22Rv1 (cell line): ENCODE results near the gene RCL1.

Experiments
- H3K27ac ChIP-seq: fragments of 450-650 bp; 2 replicates; pipeline ENCODE4 v1.5.1; 2017
- ZFX ChIP-seq: fragments of 450-650 bp; IDR thresholded peaks from 2 replicates; pipeline ENCODE4 v1.6.1; 2017; ENCODE audit warnings: antibody characterized with exemption, borderline replicate concordance
- TF ChIP-seq, protein P1 (sequence below): fragments of 450-650 bp; IDR thresholded peaks from 2 replicates; pipeline ENCODE4 v1.5.1; 2017; ENCODE audit warnings: mild to moderate bottlenecking

The RCL1 gene

GRCh38 chr9:4860383-4860782 is 67.6 kb downstream of the RCL1 start:
- H3K27ac ChIP-seq, result no peak overlapping the region
- TF ChIP-seq, protein P1, sequence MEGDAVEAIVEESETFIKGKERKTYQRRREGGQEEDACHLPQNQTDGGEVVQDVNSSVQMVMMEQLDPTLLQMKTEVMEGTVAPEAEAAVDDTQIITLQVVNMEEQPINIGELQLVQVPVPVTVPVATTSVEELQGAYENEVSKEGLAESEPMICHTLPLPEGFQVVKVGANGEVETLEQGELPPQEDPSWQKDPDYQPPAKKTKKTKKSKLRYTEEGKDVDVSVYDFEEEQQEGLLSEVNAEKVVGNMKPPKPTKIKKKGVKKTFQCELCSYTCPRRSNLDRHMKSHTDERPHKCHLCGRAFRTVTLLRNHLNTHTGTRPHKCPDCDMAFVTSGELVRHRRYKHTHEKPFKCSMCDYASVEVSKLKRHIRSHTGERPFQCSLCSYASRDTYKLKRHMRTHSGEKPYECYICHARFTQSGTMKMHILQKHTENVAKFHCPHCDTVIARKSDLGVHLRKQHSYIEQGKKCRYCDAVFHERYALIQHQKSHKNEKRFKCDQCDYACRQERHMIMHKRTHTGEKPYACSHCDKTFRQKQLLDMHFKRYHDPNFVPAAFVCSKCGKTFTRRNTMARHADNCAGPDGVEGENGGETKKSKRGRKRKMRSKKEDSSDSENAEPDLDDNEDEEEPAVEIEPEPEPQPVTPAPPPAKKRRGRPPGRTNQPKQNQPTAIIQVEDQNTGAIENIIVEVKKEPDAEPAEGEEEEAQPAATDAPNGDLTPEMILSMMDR, result no peak
- TF ChIP-seq ZFX, result no peak

GRCh38 chr9:4861145-4861544 is 68.4 kb downstream of the RCL1 start:
- TF ChIP-seq, protein P1, result no peak
- no peak for TF ChIP-seq ZFX
- no peak overlapping the region for H3K27ac ChIP-seq

GRCh38 chr9:4861736-4862451 is 69.2 kb downstream of the RCL1 start:
- H3K27ac ChIP-seq, result no peak overlapping the region
- no peak for TF ChIP-seq ZFX
- TF ChIP-seq, protein P1, result no peak

- no peak overlapping the region for H3K27ac ChIP-seq
- TF ChIP-seq ZFX, result no peak
- TF ChIP-seq, protein P1, result no peak
These were observed 69.9 kb downstream of the RCL1 start for GRCh38 chr9:4862506-4863250.

DNA sequence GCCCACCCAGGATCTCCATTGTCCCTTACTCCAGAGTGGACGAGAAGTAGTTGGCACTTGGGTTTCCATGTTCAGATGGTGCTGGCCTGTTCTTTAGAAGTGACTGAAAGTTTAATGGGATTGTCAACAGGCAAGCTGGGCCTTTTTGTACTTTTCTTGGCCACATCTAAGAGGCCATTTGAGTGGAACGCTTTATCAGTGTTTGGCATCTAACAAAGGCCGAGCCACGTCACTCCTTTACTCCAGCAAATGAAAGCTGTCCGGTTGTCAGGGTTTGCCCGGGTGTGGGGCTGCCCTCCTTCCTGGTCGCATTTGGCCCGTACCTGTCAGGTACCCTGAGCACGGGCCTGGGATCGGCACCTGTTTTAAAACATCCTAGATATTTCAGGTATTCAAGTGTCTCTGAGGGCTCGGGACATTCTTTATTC is 71.5 kb downstream of the RCL1 start:
- H3K27ac ChIP-seq, result no peak overlapping the region

DNA sequence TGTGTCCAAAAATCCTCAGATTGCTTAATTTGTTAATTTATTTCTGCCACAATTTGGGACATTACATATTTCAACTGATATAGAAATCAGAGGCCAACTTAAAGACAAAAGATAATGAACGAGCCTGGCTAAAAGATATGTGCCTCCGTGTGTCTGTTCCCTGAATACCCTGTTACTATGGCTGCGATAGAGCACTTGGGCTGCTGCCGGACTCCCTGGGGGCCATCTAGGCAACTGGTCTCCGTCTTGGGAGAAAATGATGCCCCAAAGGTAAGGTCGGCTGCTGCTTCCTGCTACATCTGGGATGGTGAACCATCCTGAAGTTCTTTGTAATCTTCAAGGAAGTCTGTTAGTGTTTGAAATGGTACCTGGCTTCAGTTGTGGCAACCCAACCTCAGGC is 72.0 kb downstream of the RCL1 start:
- no peak overlapping the region for H3K27ac ChIP-seq
- TF ChIP-seq ZFX, result no peak
- TF ChIP-seq, protein P1, result no peak

More for the DNA sequence above, 71.5 kb downstream of the RCL1 start:
- no peak for TF ChIP-seq ZFX
- TF ChIP-seq, protein P1, result no peak

GRCh38 chr9:4865681-4866080 is 72.9 kb downstream of the RCL1 start:
- H3K27ac ChIP-seq, result peak overlapping the region; percentile 29; the same call in 1 of the 2 replicates
- TF ChIP-seq, protein P1, result no peak
- TF ChIP-seq ZFX, result no peak
